Bladder microvascular endothelial cell (primary cell): ENCODE measurements around the gene ARL17A. TPM values are rescaled to one million over a fixed set of nuclear protein-coding genes. Genes with fewer than 3 reads are reported as not detected.

ENCODE experiments used
- total RNA-seq: library from RNA; depleted of rRNA; stranded (reverse); fragments of >200 nt; gene quantifications from 2 replicates; pipeline ENCODE4 v1.2.3, GENCODE V29; 2014

The ARL17A gene
- total RNA-seq, result 1.9 and 7.2 TPM in 2 replicates

DNA sequence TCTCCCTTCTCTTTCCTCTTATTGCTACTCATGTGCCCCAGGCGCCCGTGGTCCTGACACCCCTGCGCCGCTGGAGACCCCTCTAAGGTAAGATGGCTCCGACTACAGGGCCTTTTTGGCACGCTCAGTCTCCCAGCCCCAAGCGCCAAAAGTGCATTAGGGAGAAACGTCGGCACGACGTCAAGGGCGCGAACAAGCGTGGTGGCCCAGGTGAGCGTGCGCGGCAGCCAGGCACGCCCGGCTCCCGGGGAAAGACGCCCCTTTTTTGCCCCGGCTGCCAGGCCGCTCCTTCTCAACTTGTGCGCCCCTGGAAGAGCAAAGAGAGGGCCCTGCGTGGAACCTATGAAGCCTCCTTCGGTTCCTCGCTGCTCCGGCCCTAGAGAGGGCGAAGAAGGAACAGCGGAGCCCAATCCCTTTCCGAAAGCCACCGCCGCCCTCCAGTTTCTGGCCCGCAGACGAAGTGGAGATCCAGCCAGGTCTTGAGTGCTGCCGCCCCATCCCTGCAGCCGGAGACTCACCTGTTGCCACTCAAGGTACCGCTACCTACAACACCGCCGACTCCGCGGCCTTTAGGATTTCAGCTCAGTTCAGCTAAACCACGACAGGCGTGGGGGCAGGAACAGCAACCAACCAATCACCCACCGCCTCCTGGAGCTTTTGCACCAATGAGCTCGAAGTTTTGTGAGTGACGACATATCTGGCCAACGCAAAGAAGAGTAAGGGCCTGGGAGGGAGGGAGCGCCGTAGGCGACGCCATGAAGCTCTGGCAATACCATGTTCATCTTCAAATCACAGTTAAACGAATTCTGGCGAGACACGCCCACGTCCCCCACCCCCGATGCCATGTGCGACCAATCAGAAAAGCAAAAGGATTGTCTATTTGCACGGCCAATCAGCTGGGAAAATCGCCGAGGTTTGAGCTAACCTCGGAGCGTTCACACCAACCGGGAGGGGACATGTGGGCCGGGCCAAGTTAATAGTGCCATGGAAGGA lies at the start of gene ARL17A:
Gene ARL17A, minus strand, starts transcription at position 609 of the 993 bp plus-strand sequence. CDS start 3,369 bp downstream, outside the sequence.

DNA sequence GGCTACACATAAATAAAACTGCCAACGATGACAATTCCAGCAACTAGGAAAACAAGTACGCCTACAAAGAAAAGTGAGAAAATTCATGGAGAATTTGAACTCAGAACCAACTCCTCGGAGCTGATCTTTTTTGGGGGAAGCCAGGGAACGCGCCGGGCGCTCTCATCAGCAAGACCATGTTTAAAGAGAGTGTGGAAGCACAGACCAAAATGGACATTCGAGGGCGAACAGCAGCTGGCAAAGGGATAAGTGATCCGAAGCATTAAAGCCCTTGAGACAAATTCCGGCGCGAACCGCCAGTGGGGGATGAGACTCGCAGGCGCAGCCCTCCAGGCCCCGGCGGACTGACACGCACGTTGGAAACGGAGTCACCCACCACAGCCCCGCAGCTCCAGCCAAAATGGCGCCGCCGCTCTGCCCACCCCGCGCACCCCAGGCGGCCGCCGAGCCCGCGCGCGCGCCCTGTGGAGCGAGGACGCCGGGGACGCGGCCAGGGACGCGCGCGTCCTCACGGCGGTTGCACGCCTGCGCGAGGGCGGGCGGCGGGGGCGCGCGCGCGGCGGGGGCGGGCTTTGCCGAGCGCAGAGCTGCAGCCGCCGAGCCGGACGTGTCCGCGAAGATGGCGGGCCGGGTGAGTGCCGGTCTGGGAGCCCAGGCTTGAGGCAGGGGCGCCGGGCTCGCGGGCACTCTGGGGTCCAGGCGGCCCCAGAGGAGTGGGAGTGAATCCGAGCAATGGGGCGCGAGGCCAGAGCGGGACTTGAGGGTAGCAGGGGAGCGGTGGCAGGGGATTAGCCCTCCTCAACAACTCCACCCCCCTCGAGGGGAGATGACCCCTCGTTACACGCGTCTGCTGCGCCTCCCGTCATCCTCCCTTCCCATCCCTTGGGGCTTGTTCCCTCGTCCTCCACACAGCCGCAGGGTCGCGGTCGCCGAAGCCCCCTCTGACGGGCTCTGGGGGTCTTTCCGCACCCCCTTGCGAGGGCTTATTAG lies 11.0 kb upstream of the ARL17A start, which contains the start of gene NSF:
Gene NSF, plus strand, starts transcription at position 513 of the 990 bp plus-strand sequence. Its CDS starts 107 bp downstream, at position 620.

DNA sequence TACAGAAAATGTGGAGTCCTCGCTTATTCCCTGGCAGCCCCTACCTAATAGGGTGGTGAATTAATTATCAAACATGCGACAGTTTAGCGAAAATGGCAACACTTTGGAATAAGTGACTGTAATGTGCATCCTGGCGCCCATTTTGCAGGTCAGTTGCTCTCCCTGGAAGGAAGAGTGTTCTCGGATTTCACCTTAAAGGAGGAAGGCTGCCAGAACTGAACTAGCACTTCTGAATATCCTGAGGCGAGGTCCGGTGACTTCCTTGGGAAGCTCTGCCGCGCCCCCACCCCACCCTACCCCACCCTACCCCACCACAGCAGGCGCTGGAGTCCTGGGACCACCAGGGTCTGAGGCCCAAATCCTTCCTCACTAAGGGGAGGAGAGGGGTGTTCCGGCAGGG lies 67.3 kb downstream of the ARL17A start, which contains the start of gene LRRC37A2:
Gene LRRC37A2, plus strand, starts transcription at position 301 of the 400 bp plus-strand sequence. CDS start 245 bp downstream, outside the sequence.

Other genes with a start within 250 kb of the ARL17A start
- 1.1 and 6.2 TPM in 2 replicates for gene ARL17B, start 217.9 kb downstream of the ARL17A start, total RNA-seq
- gene LRRC37A2, start 67.2 kb downstream of the ARL17A start, total RNA-seq, result 1.9 and 4.8 TPM in 2 replicates
- gene NSF, start 11.0 kb upstream of the ARL17A start, total RNA-seq, result 33.2 and 50.2 TPM in 2 replicates
- gene WNT3, start 239.0 kb upstream of the ARL17A start, total RNA-seq, result 0.97 and 1.1 TPM in 2 replicates